Amygdala (tissue), 56 donors: ENCODE measurements around the gene PCGF6.
"Not testable (repeated sequence)": the region's sequence is repeated elsewhere in the genome, so short reads cannot be mapped to it uniquely, and the experiment has no call there.

Source experiments
- DNase-seq, 56 donors: peaks; one replicate each; lab custom pipeline; 2025; lab: John Stamatoyannopoulos, UW

Gene PCGF6

DNA sequence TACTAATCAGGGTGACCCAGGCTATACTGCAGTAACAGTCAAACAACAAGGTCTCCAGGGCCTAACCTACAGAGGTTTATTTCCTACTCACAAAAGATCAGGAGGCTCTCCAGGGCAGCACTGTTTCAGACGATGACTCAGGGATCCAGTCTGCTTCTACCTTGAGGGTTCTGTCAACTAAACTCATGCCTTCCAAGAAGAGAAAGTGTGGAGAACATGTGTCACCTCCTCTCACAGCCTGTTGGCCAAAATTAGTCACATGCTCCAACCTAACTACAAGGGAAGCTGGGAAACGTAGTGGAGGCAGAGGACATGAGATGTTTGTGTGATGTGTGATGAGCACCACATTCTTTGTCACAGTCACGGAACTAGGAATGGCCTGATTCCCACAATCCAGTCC, 88.7 kb downstream of the PCGF6 start:
- no peak for DNase-seq

DNA sequence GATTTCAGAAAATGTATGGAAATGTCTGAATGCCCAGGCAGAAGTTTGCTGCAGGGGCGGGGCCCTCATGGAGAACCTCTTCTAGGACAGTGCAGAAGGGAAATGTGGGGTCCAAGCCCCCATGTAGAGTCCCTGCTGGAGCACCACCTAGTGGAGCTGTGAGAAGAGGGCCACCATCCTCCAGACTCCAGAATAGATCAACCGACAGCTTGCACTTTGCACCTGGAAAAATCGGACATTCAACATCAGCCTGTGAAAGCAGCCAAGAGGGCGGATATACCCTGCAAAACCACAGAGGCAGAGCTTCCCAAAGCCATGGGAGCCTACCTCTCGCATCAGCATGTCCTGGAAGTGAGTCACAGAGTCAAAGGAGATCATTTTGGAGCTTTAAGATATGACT, 91.0 kb downstream of the PCGF6 start:
- DNase-seq: no peak

DNA sequence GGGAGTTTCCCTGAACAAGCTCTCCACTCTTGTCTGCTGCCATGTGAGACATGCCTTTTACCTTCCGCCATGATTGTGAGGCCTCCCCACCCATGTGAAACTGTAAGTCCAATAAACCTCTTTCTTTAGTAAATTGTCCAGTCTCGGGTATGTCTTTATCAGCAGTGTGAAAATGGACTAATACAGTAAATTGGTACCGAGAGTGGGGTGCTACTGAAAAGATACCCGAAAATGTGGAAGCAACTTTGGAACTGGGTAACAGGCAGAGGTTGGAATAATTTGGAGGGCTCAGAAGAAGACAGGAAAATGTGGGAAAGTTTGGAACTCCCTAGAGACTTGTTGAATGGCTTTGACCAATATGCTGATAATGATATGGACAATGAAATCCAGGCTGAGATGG, 92.0 kb downstream of the PCGF6 start:
- not testable (repeated sequence) for DNase-seq

DNA sequence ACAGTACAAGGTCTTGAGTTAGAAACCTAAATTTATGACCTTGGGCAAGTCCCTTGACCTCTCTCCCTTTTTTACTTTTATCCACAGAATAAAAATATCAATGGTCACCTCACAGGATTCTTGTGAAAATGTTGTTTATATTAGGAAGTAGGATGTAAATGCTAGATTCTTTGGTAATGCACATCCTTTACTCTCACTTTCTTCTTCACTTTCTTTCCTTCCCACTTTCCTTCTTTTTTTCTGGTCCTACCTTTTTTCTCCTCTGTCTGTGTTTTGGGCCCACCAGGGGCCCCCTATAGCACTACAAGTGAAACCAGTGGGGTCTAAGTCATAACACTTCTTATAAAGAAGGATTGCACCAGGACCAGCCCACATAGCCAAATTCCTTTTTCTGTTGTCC, 93.1 kb downstream of the PCGF6 start:
- no peak for DNase-seq

DNA sequence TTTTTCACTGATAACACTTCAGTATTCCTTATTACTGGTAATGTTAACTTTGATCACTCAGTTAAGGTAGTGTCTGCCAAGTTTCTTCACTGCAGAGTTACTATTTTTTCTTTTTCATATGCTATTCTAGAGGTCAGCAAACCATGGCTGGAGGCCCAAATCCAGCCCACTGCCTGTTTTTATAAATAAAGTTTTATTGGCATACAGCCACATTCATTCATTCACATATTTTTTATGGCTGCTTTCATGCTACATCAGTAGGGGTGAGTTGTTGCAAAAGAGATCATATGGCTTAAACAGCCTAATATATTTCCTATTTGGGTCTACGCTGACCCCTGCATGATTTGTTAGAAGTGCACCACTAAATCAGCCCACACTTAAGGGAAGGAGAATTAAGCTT, 94.3 kb downstream of the PCGF6 start:
- no peak for DNase-seq

DNA sequence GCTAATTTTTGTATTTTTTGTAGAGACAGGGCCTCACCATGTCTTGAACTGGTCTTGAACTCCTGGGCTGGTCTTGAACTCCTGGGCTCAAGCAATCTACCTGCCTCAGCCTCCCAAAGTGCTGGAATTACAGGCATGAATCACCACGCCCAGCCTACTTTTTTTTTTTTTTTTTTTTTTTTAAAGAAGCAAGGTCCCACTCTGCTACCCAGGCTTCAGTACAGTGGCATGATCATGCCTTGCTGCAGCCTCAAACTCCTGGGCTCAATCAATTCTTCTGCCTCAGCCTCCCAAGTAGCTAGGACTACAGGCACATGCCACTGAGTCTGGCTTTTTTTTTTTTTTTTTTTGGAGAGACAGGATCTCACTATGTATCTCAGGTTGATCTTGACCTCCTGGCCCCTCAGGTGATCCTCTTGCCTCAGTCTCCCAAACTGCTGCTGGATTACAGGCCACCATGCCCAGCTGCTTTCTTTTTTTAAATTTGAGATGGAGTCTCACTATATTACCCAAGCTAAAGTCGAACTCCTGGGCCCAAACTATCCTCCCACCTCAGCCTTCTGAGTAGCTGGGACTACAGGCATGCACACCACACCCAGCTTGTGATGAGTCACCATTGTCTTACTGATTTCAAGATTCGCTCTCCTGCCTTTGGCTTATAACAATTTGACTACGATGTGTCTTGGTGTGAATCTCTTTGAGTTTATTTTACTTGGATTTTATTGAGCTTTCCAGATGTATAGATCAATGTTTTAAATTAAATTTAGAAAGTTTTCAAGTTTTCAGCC, 96.2 kb downstream of the PCGF6 start:
- DNase-seq: no peak

DNA sequence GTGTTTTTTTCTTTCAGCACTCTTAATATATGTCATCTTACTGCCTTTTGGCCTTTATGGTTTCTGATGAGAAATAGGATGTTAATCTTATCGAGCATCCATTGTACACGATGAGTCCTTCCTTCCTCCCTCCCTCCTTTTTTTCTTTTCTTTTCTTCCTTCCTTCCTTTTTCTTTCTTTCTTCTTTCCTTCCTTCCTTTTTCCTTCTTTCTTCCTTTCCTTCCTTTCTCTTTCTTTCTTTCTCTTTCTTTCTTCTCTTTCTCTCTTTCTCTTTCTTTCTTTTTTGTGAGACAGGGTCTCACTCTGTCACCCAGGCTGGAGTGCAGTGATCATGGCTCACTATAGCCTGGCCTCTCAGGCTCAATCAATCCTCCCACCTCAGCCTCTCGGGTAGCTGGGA, 96.8 kb downstream of the PCGF6 start:
- DNase-seq: no peak
